Measurements from ENCODE around the gene RDH12.

RDH12 gene

DNA sequence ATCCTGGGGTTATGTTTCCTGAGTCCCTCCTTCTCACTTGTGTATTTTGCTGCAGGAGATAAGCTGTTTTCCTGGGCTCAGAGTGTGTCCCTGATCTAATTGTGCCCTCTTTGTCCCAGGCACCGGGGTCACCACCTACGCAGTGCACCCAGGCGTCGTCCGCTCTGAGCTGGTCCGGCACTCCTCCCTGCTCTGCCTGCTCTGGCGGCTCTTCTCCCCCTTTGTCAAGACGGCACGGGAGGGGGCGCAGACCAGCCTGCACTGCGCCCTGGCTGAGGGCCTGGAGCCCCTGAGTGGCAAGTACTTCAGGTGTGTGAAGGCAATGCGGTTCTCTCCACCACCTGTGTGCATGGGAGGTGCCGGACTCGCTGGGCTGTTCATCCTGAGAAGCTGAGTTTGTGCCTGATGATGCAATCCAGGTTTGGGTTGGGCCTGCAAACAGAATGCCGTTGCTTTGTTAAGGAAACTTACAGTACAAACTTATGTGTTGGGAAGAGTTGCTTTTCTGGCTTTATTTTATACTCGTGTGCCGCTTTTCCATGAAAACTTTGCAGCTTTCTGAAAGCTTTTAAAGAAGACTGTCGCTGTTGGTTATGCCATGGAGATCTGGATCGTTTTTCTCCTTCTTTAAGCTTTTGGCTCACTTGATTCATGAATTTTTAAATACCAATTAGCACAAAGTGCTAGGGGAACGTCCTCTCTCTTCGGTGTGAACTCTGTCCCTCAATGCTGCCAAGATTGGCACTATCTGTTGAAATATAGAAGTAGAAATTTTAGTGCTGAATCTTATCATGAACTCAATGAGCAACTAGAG, 27.6 kb downstream of the RDH12 start:
- no peaks in the 10 kb centered on the region for H3K9me3 ChIP-seq
- H3K27me3 ChIP-seq: peaks cover 18% of the 10 kb centered on the region
- TF ChIP-seq, protein P1, sequence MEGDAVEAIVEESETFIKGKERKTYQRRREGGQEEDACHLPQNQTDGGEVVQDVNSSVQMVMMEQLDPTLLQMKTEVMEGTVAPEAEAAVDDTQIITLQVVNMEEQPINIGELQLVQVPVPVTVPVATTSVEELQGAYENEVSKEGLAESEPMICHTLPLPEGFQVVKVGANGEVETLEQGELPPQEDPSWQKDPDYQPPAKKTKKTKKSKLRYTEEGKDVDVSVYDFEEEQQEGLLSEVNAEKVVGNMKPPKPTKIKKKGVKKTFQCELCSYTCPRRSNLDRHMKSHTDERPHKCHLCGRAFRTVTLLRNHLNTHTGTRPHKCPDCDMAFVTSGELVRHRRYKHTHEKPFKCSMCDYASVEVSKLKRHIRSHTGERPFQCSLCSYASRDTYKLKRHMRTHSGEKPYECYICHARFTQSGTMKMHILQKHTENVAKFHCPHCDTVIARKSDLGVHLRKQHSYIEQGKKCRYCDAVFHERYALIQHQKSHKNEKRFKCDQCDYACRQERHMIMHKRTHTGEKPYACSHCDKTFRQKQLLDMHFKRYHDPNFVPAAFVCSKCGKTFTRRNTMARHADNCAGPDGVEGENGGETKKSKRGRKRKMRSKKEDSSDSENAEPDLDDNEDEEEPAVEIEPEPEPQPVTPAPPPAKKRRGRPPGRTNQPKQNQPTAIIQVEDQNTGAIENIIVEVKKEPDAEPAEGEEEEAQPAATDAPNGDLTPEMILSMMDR (IDR thresholded peaks at IDR 0.05): no peak
- no peaks in the 10 kb centered on the region for H3K4me1 ChIP-seq (ENCODE audit: control insufficient read depth in 1 of 2, insufficient read depth in 1 of 2, low read depth in 1 of 2, low read length in 1 of 2)
- H3K4me3 ChIP-seq (ENCODE audit: low read depth in 1 of 2, low read length in 1 of 2): no peak overlapping the region
- no peaks in the 10 kb centered on the region for H3K36me3 ChIP-seq
- H3K27ac ChIP-seq: no peak overlapping the region

DNA sequence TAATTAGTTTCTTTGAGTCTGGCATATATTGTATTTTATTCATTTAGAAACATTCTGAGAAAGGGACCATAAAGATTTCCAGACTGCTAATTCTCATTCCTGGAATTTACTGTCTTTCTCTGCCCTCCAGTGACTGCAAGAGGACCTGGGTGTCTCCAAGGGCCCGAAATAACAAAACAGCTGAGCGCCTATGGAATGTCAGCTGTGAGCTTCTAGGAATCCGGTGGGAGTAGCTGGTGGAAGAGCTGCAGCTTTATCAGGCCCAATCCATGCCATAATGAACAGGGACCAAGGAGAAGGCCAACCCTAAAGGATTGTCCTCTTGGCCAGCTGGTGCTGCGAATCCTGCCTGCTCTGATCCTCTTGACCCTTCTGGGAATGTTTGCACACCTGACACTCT, 31.9 kb downstream of the RDH12 start:
- Histone ChIP-seq H3K4me1 (ENCODE audit: control insufficient read depth in 1 of 2, insufficient read depth in 1 of 2, low read depth in 1 of 2, low read length in 1 of 2) (no peaks in the 10 kb centered on the region), H3K4me3 (ENCODE audit: low read depth in 1 of 2, low read length in 1 of 2) (no peak overlapping the region), H3K27ac (no peak overlapping the region), H3K27me3 (no peaks in the 10 kb centered on the region), H3K9me3 (no peaks in the 10 kb centered on the region), H3K36me3 (no peaks in the 10 kb centered on the region)
- TF ChIP-seq, protein P1 (IDR thresholded peaks at IDR 0.05): no peak

DNA sequence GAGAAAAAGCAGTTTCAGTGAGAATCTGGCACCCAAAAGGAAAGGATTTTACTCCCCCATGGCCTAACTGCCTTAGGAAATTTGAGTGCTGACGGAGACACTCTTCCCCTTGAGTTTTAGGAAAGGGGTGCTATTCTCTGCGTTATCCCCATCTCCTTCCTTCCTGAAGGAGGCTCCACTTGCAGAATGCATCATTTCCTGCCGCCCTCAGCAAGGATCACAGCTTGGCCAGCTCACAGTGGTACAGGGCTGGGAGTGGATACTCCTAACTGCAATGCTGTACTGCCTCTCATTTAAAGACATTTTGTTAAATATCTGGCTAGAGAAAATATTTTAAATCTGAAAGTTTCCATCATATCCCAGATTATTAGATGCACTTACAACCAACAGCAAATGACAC, 33.0 kb downstream of the RDH12 start:
- Histone ChIP-seq H3K4me1 (ENCODE audit: control insufficient read depth in 1 of 2, insufficient read depth in 1 of 2, low read depth in 1 of 2, low read length in 1 of 2) (no peaks in the 10 kb centered on the region), H3K27me3 (no peaks in the 10 kb centered on the region), H3K27ac (no peak overlapping the region), H3K4me3 (ENCODE audit: low read depth in 1 of 2, low read length in 1 of 2) (no peak overlapping the region), H3K9me3 (no peaks in the 10 kb centered on the region), H3K36me3 (no peaks in the 10 kb centered on the region)
- TF ChIP-seq, protein P1 (IDR thresholded peaks at IDR 0.05): no peak

DNA sequence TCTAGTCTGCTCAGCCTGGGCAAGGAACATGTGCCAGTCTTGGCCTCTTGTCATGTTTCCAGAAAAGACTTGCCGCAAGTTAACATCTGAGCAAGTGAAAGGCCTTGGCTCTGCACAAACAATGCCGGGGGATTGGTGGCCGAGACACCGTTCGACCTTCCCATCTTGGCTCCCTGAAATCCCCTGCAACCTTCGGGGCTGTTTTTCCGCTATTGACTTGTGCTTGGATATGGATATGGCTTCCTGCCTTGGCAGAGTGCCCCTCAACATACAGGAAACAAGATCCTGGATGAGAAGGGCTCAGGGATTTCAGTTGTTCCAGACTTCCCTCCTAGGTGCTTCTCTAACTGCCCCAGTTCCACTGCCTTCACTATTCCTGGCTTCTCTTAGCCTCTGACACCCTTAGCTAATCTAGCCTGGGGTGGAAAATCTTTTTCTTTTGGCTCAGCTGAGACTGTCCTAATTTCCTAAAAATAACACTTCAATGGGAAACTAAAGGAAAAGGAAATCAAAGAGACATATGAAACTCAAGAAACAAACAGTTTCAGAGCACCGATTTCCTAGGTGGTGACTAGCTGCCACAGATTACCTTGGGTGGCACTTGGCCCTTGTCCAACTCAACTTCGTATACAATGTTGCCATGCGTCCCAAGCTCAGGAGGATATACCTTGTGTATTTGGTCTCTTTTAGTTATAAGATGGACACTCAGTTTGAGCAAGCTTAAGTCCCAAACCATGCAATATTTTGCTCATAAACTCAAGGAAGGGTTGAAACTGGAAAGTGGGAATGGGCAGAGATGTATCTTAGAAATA, 33.9 kb downstream of the RDH12 start:
- H3K4me1 ChIP-seq (ENCODE audit: control insufficient read depth in 1 of 2, insufficient read depth in 1 of 2, low read depth in 1 of 2, low read length in 1 of 2): no peaks in the 10 kb centered on the region
- H3K27ac ChIP-seq: no peak overlapping the region
- TF ChIP-seq, protein P1 (IDR thresholded peaks at IDR 0.05): no peak
- H3K27me3 ChIP-seq: no peaks in the 10 kb centered on the region
- H3K4me3 ChIP-seq (ENCODE audit: low read depth in 1 of 2, low read length in 1 of 2): no peak overlapping the region
- no peaks in the 10 kb centered on the region for H3K36me3 ChIP-seq
- H3K9me3 ChIP-seq: no peaks in the 10 kb centered on the region

DNA sequence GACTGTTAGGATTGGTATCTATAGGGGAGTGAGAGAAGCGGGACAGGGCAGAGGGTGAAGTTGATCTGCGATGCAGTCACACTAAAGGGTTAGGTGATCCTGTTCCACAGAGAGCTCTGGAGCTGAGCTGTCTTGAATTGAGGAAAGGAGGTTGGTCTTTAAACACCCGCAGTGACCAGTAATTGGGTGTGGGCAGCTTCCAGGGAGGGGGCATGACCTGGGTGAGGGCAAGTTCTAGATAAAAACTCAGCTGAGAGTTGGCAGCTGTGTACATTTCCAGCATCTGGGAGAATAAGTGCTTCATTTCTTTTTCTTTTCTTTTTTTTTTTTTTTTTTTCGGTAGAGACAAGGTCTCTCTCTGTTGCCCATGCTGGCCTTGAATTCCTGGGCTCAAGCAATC, 35.1 kb downstream of the RDH12 start:
- Histone ChIP-seq H3K36me3 (no peaks in the 10 kb centered on the region), H3K4me3 (ENCODE audit: low read depth in 1 of 2, low read length in 1 of 2) (no peak overlapping the region), H3K27ac (no peak overlapping the region), H3K27me3 (no peaks in the 10 kb centered on the region), H3K4me1 (ENCODE audit: control insufficient read depth in 1 of 2, insufficient read depth in 1 of 2, low read depth in 1 of 2, low read length in 1 of 2) (no peaks in the 10 kb centered on the region), H3K9me3 (no peaks in the 10 kb centered on the region)
- TF ChIP-seq, protein P1 (IDR thresholded peaks at IDR 0.05): no peak

Measured in neutrophil (primary cell).